HepG2 (cell line): Measurements from ENCODE around the gene KLF11. TPM values are rescaled to one million over a fixed set of nuclear protein-coding genes. Genes with fewer than 3 reads are reported as not detected.
A peak's percentile ranks its signal among the peaks of the same experiment; 100 is the strongest.

Experiments
- CHD4 ChIP-seq: fragments of 200-600 bp; sonication (generic); IDR thresholded peaks from 2 replicates; pipeline ENCODE4 v1.7.0; 2017; ENCODE audit warnings: mild to moderate bottlenecking, low read length, borderline replicate concordance
- MYC ChIP-seq: sonication (generic); formaldehyde crosslinking; IDR thresholded peaks from 2 replicates; pipeline ENCODE4 v1.9.0; 2021; ENCODE audit warnings: missing genetic modification reagents, borderline replicate concordance
- RFXAP ChIP-seq: sonication (generic); formaldehyde crosslinking; IDR thresholded peaks from 2 replicates; pipeline ENCODE4 v1.4.0; 2020; ENCODE audit warnings: missing genetic modification reagents, borderline replicate concordance
- XRCC5 ChIP-seq: fragments of 200-400 bp; formaldehyde crosslinking; optimal IDR thresholded peaks from 2 replicates; pipeline ENCODE3; 2017; ENCODE audit warnings: mild to moderate bottlenecking, low read length
- YEATS2 ChIP-seq: sonication (generic); formaldehyde crosslinking; IDR thresholded peaks from 2 replicates; pipeline ENCODE4 v1.4.0; 2020; ENCODE audit warnings: missing genetic modification reagents, borderline replicate concordance
- ZFP90 ChIP-seq: sonication (generic); formaldehyde crosslinking; IDR thresholded peaks from 2 replicates; pipeline ENCODE4 v1.8.0; 2022; ENCODE audit warnings: missing genetic modification reagents, mild to moderate bottlenecking, inconsistent platforms, borderline replicate concordance
- ZNF17 ChIP-seq: sonication (generic); formaldehyde crosslinking; IDR thresholded peaks from 2 replicates; pipeline ENCODE4 v1.5.0; 2020; ENCODE audit warnings: mild to moderate bottlenecking, missing genetic modification reagents
- ZNF468 ChIP-seq: sonication (generic); formaldehyde crosslinking; IDR thresholded peaks from 2 replicates; pipeline ENCODE4 v1.8.0; 2022; ENCODE audit warnings: mild to moderate bottlenecking, moderate library complexity, missing genetic modification reagents
- ZNF564 ChIP-seq: sonication (generic); formaldehyde crosslinking; IDR thresholded peaks from 2 replicates; pipeline ENCODE4 v1.8.1; 2023; ENCODE audit warnings: mild to moderate bottlenecking, missing genetic modification reagents
- ZNF614 ChIP-seq: IDR thresholded peaks from 2 replicates; pipeline ENCODE4 v1.6.1; 2018; ENCODE audit warnings: missing biosample characterization, missing genetic modification reagents, inconsistent platforms, borderline replicate concordance
- polyA plus RNA-seq, 8 experiments: library from polyadenylated mRNA; depleted of rRNA in 3 of 8; stranded (reverse) in 7 of 8; unstranded in 1 of 8; fragments of >200 nt; fragmentation: Illumina TruSeq in 4 of 8; extraction: Trizol in 4 of 8; gene quantifications; 2 replicates each; pipeline versions ENCODE4 v1.2.1 to v1.2.3, GENCODE V29; 2011 to 2016; ENCODE audit warnings: low read depth in 4 of 8, missing spikeins in 1 of 8, mixed read lengths in 1 of 8; ENCODE audit not compliant: insufficient read depth in 1 of 8
- total RNA-seq, 5 experiments: library from RNA; depleted of rRNA; stranded (reverse); fragments of >200 nt; fragmentation: Illumina TruSeq; extraction: Trizol; gene quantifications; 2 replicates each; pipeline ENCODE4 v1.2.3, GENCODE V29; 2016; ENCODE audit warnings: low read depth in 1 of 5
- TF ChIP-seq, protein P1 (sequence below): sonication (generic); formaldehyde crosslinking; conservative IDR thresholded peaks from 2 replicates; pipeline ENCODE4 v1.8.0; 2022; ENCODE audit warnings: low read depth, missing genetic modification reagents
- TF ChIP-seq, protein P2 (sequence below): sonication (generic); formaldehyde crosslinking; IDR thresholded peaks from 2 replicates; pipeline ENCODE4 v1.9.0; 2021; ENCODE audit warnings: mild to moderate bottlenecking, missing genetic modification reagents
- TF ChIP-seq, protein P3 (sequence below): sonication (generic); formaldehyde crosslinking; IDR thresholded peaks from 2 replicates; pipeline ENCODE4 v1.4.0; 2020; ENCODE audit warnings: mild to moderate bottlenecking, missing genetic modification reagents

Gene KLF11
- total and polyA plus RNA-seq, 2 of the 13 experiments (the other 11 are each of a cell fraction or from before 2014, with no cell fraction given) = 2.5 to 11.8 TPM

DNA sequence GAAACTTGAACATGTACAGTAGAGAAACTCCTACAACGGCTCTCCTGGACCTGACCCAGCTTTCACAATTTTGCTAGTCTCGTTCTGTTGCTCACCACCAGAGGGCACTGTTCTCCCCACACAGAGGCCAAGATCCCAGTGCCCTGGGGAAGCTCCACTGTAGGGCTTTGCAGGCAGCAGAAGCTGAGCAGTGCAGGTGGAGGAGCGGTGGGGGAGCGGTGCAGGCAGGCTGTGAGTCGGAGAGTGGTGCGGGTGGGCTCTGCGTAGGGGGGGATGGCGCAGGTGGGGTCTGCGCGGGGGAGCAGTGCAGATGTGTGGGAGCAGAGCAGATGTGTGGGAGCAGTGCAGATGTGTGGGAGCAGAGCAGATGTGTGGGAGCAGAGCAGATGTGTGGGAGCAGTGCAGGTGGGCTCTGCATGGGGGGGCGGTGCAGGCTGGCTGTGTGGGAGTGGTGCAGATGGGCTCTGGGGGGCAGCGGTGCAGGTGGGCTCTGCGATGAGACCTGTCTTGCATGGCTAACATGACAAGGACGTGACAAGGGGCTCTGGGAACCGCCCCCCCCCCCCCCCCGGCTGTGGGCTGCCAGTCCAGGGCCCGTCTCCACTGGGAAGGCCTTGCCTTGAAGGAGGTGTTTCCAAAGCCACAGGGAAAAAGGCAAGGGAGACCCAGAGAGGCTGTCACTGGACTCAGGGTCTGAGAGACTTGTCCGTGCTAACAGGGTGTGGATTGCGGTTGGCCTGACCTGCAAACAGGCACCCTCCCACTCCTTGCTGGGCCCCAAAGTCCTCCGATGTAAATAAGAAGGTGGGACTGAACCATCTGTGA lies 29.5 kb downstream of the KLF11 start (continued):
- TF ChIP-seq, protein P1, sequence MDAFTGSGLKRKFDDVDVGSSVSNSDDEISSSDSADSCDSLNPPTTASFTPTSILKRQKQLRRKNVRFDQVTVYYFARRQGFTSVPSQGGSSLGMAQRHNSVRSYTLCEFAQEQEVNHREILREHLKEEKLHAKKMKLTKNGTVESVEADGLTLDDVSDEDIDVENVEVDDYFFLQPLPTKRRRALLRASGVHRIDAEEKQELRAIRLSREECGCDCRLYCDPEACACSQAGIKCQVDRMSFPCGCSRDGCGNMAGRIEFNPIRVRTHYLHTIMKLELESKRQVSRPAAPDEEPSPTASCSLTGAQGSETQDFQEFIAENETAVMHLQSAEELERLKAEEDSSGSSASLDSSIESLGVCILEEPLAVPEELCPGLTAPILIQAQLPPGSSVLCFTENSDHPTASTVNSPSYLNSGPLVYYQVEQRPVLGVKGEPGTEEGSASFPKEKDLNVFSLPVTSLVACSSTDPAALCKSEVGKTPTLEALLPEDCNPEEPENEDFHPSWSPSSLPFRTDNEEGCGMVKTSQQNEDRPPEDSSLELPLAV (CRISPR knock-in tag) = no peak
- TF ChIP-seq MYC = no peak
- 0 out of 2 replicates have a peak, but pooled peaks have one; percentile 14 for TF ChIP-seq ZNF614 (CRISPR knock-in tag)
- TF ChIP-seq, protein P2, sequence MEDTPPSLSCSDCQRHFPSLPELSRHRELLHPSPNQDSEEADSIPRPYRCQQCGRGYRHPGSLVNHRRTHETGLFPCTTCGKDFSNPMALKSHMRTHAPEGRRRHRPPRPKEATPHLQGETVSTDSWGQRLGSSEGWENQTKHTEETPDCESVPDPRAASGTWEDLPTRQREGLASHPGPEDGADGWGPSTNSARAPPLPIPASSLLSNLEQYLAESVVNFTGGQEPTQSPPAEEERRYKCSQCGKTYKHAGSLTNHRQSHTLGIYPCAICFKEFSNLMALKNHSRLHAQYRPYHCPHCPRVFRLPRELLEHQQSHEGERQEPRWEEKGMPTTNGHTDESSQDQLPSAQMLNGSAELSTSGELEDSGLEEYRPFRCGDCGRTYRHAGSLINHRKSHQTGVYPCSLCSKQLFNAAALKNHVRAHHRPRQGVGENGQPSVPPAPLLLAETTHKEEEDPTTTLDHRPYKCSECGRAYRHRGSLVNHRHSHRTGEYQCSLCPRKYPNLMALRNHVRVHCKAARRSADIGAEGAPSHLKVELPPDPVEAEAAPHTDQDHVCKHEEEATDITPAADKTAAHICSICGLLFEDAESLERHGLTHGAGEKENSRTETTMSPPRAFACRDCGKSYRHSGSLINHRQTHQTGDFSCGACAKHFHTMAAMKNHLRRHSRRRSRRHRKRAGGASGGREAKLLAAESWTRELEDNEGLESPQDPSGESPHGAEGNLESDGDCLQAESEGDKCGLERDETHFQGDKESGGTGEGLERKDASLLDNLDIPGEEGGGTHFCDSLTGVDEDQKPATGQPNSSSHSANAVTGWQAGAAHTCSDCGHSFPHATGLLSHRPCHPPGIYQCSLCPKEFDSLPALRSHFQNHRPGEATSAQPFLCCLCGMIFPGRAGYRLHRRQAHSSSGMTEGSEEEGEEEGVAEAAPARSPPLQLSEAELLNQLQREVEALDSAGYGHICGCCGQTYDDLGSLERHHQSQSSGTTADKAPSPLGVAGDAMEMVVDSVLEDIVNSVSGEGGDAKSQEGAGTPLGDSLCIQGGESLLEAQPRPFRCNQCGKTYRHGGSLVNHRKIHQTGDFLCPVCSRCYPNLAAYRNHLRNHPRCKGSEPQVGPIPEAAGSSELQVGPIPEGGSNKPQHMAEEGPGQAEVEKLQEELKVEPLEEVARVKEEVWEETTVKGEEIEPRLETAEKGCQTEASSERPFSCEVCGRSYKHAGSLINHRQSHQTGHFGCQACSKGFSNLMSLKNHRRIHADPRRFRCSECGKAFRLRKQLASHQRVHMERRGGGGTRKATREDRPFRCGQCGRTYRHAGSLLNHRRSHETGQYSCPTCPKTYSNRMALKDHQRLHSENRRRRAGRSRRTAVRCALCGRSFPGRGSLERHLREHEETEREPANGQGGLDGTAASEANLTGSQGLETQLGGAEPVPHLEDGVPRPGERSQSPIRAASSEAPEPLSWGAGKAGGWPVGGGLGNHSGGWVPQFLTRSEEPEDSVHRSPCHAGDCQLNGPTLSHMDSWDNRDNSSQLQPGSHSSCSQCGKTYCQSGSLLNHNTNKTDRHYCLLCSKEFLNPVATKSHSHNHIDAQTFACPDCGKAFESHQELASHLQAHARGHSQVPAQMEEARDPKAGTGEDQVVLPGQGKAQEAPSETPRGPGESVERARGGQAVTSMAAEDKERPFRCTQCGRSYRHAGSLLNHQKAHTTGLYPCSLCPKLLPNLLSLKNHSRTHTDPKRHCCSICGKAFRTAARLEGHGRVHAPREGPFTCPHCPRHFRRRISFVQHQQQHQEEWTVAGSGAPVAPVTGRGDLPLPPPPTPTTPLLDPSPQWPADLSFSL (CRISPR knock-in tag) = no peak
- TF ChIP-seq CHD4 = no peak
- peak; percentile 92 for TF ChIP-seq XRCC5
- no peak for TF ChIP-seq ZNF17 (CRISPR knock-in tag)
- no peak for TF ChIP-seq ZNF468 (CRISPR knock-in tag)
- no peak for TF ChIP-seq ZFP90
- no peak for TF ChIP-seq YEATS2 (CRISPR knock-in tag)
- TF ChIP-seq ZNF564 (CRISPR knock-in tag) = peak; percentile 92; the same call in 1 of the 2 replicates
- TF ChIP-seq RFXAP = no peak
- TF ChIP-seq, protein P3, sequence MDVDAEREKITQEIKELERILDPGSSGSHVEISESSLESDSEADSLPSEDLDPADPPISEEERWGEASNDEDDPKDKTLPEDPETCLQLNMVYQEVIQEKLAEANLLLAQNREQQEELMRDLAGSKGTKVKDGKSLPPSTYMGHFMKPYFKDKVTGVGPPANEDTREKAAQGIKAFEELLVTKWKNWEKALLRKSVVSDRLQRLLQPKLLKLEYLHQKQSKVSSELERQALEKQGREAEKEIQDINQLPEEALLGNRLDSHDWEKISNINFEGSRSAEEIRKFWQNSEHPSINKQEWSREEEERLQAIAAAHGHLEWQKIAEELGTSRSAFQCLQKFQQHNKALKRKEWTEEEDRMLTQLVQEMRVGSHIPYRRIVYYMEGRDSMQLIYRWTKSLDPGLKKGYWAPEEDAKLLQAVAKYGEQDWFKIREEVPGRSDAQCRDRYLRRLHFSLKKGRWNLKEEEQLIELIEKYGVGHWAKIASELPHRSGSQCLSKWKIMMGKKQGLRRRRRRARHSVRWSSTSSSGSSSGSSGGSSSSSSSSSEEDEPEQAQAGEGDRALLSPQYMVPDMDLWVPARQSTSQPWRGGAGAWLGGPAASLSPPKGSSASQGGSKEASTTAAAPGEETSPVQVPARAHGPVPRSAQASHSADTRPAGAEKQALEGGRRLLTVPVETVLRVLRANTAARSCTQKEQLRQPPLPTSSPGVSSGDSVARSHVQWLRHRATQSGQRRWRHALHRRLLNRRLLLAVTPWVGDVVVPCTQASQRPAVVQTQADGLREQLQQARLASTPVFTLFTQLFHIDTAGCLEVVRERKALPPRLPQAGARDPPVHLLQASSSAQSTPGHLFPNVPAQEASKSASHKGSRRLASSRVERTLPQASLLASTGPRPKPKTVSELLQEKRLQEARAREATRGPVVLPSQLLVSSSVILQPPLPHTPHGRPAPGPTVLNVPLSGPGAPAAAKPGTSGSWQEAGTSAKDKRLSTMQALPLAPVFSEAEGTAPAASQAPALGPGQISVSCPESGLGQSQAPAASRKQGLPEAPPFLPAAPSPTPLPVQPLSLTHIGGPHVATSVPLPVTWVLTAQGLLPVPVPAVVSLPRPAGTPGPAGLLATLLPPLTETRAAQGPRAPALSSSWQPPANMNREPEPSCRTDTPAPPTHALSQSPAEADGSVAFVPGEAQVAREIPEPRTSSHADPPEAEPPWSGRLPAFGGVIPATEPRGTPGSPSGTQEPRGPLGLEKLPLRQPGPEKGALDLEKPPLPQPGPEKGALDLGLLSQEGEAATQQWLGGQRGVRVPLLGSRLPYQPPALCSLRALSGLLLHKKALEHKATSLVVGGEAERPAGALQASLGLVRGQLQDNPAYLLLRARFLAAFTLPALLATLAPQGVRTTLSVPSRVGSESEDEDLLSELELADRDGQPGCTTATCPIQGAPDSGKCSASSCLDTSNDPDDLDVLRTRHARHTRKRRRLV (CRISPR knock-in tag) = no peak
